Epithelial cell of esophagus (primary cell): Measurements from ENCODE around the gene PDPK1.
"Not testable (repeated sequence)": the region's sequence is repeated elsewhere in the genome, so short reads cannot be mapped to it uniquely, and the experiment has no call there.

Experiments
- DNase-seq: peaks from one replicate; pipeline ENCODE4 v3.0.0; 2010; ENCODE audit warnings: low read depth
- H3K4me3 ChIP-seq: 2 replicates; pipeline ENCODE4 v1.5.1; 2011; ENCODE audit warnings: mild to moderate bottlenecking, low read length, control low read depth
- TF ChIP-seq, protein P1 (sequence below): IDR thresholded peaks from 2 replicates; pipeline ENCODE4 v1.5.1; 2011; ENCODE audit warnings: low read depth, mild to moderate bottlenecking, low read length, control low read depth, inconsistent platforms; ENCODE audit not compliant: insufficient read depth; ENCODE audit errors: missing control alignments

PDPK1 gene

DNA sequence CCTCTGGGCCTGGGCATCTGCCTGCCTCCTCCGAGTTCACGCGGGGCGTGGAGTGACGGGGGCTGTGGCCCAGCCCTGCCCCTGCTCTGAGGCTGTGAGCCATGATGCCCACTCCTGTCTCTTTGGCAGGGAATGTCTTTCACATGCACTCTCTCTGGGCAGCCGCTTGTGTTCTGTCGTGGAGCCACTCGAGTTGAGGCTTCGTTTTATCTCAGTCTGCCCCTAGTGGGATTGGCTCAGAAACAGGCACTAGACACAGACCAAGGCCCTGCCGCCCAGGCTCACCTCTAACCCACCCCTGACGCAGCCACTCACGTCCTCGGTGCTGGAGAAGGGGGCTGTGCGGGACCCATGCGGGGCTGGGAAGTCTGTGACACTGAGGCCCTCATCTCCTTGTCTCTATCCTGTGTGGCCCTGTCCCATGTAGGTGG lies 77.0 kb downstream of the PDPK1 start:
- no peak for DNase-seq
- TF ChIP-seq, protein P1, sequence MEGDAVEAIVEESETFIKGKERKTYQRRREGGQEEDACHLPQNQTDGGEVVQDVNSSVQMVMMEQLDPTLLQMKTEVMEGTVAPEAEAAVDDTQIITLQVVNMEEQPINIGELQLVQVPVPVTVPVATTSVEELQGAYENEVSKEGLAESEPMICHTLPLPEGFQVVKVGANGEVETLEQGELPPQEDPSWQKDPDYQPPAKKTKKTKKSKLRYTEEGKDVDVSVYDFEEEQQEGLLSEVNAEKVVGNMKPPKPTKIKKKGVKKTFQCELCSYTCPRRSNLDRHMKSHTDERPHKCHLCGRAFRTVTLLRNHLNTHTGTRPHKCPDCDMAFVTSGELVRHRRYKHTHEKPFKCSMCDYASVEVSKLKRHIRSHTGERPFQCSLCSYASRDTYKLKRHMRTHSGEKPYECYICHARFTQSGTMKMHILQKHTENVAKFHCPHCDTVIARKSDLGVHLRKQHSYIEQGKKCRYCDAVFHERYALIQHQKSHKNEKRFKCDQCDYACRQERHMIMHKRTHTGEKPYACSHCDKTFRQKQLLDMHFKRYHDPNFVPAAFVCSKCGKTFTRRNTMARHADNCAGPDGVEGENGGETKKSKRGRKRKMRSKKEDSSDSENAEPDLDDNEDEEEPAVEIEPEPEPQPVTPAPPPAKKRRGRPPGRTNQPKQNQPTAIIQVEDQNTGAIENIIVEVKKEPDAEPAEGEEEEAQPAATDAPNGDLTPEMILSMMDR: no peak
- no peak overlapping the region for H3K4me3 ChIP-seq

- not testable (repeated sequence) for DNase-seq
These were observed 81.1 kb downstream of the PDPK1 start for GRCh38 chr16:2618964-2619363.

DNA sequence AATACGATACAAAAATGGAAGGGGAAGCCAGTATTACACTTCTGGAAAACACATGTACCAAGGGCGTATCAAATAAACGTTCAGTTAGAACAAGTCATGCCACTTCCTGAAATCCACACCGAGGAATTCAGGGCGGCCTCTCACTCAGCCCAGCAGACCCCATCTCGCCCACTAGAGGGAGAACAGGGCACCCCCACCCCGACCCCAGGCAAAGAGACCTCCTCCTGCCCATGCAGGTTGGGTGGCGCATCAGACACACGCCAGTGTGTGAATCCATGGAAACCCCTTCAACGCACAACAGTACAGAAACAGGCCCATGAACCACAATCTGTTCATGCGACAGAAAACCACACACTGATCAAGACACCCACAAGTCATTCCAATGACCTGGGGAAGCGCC lies 81.8 kb downstream of the PDPK1 start:
- DNase-seq, H3K4me3 ChIP-seq: not testable (repeated sequence)

More at GRCh38 chr16:2618964-2619363, 81.1 kb downstream of the PDPK1 start:
- H3K4me3 ChIP-seq: not testable (repeated sequence)

GRCh38 chr16:2620870-2621269 lies 83.0 kb downstream of the PDPK1 start:
- DNase-seq, H3K4me3 ChIP-seq: not testable (repeated sequence)

GRCh38 chr16:2621395-2621794 lies 83.6 kb downstream of the PDPK1 start:
- DNase-seq: not testable (repeated sequence)

GRCh38 chr16:2627075-2627474 lies 89.3 kb downstream of the PDPK1 start:
- not testable (repeated sequence) for DNase-seq

More at GRCh38 chr16:2621395-2621794, 83.6 kb downstream of the PDPK1 start:
- not testable (repeated sequence) for H3K4me3 ChIP-seq

GRCh38 chr16:2631203-2631602 lies 93.4 kb downstream of the PDPK1 start:
- DNase-seq, H3K4me3 ChIP-seq: not testable (repeated sequence)

More at GRCh38 chr16:2627075-2627474, 89.3 kb downstream of the PDPK1 start:
- H3K4me3 ChIP-seq: not testable (repeated sequence)

- not testable (repeated sequence) for H3K4me3 ChIP-seq, DNase-seq
These were observed 94.5 kb downstream of the PDPK1 start for GRCh38 chr16:2632291-2632690.

DNA sequence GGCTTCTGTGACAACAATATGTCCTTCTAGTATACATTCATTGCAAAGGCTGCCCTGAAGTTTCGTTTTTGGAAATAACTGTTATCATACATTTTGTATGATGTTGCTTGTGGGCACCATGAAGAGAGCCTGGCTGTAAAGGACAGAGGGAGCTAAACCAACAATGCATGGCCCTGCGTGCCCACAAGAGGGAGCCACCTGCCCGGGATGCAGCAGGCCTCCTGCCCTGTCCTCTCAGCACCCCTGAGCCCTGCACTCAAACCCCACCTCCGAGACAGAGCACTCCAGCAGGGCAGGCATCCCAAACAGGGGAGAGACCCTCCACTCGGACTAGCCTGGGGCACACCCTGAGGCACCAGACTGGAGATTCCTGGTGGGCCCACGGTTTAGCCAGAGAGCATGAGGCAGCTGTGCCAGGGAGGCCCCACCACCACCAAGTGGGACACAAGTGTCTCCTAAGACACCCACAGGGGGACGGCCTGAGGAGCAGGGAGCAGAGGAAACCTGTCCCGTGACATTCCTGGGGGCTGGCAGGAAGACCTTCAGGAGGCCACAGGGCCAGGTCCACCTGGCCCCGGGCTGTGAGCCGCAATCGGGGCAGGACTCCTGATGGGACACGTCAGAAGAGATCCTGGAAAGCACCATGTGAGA lies 101.4 kb downstream of the PDPK1 start:
- DNase-seq, H3K4me3 ChIP-seq: not testable (repeated sequence)

- not testable (repeated sequence) for DNase-seq, H3K4me3 ChIP-seq
These were observed 101.9 kb downstream of the PDPK1 start for GRCh38 chr16:2639722-2640072.

GRCh38 chr16:2642561-2642960 lies 104.7 kb downstream of the PDPK1 start:
- H3K4me3 ChIP-seq, DNase-seq: not testable (repeated sequence)

- DNase-seq, H3K4me3 ChIP-seq: not testable (repeated sequence)
These were observed 107.1 kb downstream of the PDPK1 start for GRCh38 chr16:2644754-2645453.

GRCh38 chr16:2651268-2651871 lies 113.5 kb downstream of the PDPK1 start:
- not testable (repeated sequence) for DNase-seq, H3K4me3 ChIP-seq
